H9 (cell line): Measurements from ENCODE around the gene TMPRSS7. TPM values are rescaled to one million over a fixed set of nuclear protein-coding genes. Genes with fewer than 3 reads are reported as not detected.

Source experiments
- DNase-seq: peaks from one replicate; pipeline ENCODE4 v3.0.0-alpha.2; 2017
- H2AFZ ChIP-seq: one replicate; pipeline ENCODE4 v1.6.1; 2013; ENCODE audit warnings: mild to moderate bottlenecking, low read length, control low read depth, moderate library complexity
- H2AK5ac ChIP-seq: 2 replicates; pipeline ENCODE4 v1.6.1; 2013; ENCODE audit warnings: low read length, control low read depth, mixed read lengths; ENCODE audit not compliant: insufficient read length
- H2BK120ac ChIP-seq: one replicate; pipeline ENCODE4 v1.6.1; 2013; ENCODE audit warnings: low read depth, mild to moderate bottlenecking, low read length, control low read depth, inconsistent platforms; ENCODE audit not compliant: poor library complexity, severe bottlenecking
- H2BK12ac ChIP-seq: 2 replicates; pipeline ENCODE4 v1.6.1; 2013; ENCODE audit warnings: low read length, control low read depth, mixed read lengths, low read depth; ENCODE audit not compliant: insufficient read length
- H2BK15ac ChIP-seq: 2 replicates; pipeline ENCODE4 v1.6.1; 2013; ENCODE audit warnings: low read depth, low read length, control low read depth
- H2BK20ac ChIP-seq: one replicate; pipeline ENCODE4 v1.6.1; 2013; ENCODE audit warnings: low read depth, mild to moderate bottlenecking, low read length, control low read depth, inconsistent platforms; ENCODE audit not compliant: poor library complexity, severe bottlenecking
- H2BK5ac ChIP-seq: 2 replicates; pipeline ENCODE4 v1.6.1; 2013; ENCODE audit warnings: low read length, control low read depth, mixed read lengths; ENCODE audit not compliant: insufficient read length
- H3K14ac ChIP-seq: 2 replicates; pipeline ENCODE4 v1.6.1; 2013; ENCODE audit warnings: low read length, control low read depth; ENCODE audit not compliant: insufficient read depth
- H3K18ac ChIP-seq: 2 replicates; pipeline ENCODE4 v1.6.1; 2013; ENCODE audit warnings: low read depth, mild to moderate bottlenecking, mixed read lengths, low read length, control low read depth; ENCODE audit not compliant: insufficient read length
- H3K23ac ChIP-seq: 2 replicates; pipeline ENCODE4 v1.6.1; 2013; ENCODE audit warnings: low read length, control low read depth, mixed read lengths, low read depth; ENCODE audit not compliant: insufficient read length
- H3K23me2 ChIP-seq: 2 replicates; pipeline ENCODE4 v1.6.1; 2013; ENCODE audit warnings: low read depth, mild to moderate bottlenecking, mixed read lengths, low read length, control low read depth; ENCODE audit not compliant: insufficient read length, poor library complexity, severe bottlenecking
- H3K27ac ChIP-seq: 2 replicates; pipeline ENCODE4 v1.5.1; 2013; ENCODE audit warnings: low read length, control low read depth, mixed read lengths, low read depth; ENCODE audit not compliant: insufficient read length
- H3K27me3 ChIP-seq: 2 replicates; pipeline ENCODE4 v1.6.1; 2013; ENCODE audit warnings: low read length, control low read depth, inconsistent platforms; ENCODE audit not compliant: insufficient read depth
- H3K4ac ChIP-seq: 2 replicates; pipeline ENCODE4 v1.6.1; 2013; ENCODE audit warnings: low read depth, mild to moderate bottlenecking, control low read depth, inconsistent platforms, low read length, moderate library complexity
- H3K4me1 ChIP-seq: 2 replicates; pipeline ENCODE4 v1.6.1; 2013; ENCODE audit warnings: low read length, control low read depth, inconsistent platforms; ENCODE audit not compliant: insufficient read depth
- H3K4me2 ChIP-seq: 2 replicates; pipeline ENCODE4 v1.6.1; 2013; ENCODE audit warnings: low read length, control low read depth, mixed read lengths; ENCODE audit not compliant: insufficient read length, insufficient read depth
- H3K56ac ChIP-seq: 2 replicates; pipeline ENCODE4 v1.6.1; 2013; ENCODE audit warnings: low read depth, mild to moderate bottlenecking, mixed read lengths, low read length, control low read depth; ENCODE audit not compliant: insufficient read length
- H3K79me1 ChIP-seq: 2 replicates; pipeline ENCODE4 v1.6.1; 2013; ENCODE audit warnings: low read depth, mild to moderate bottlenecking, moderate library complexity, low read length, control low read depth, inconsistent platforms; ENCODE audit not compliant: insufficient read depth, poor library complexity, severe bottlenecking
- H3K79me2 ChIP-seq: 2 replicates; pipeline ENCODE4 v1.6.1; 2013; ENCODE audit warnings: low read length, control low read depth, inconsistent platforms; ENCODE audit not compliant: insufficient read depth
- H3K9ac ChIP-seq: 2 replicates; pipeline ENCODE4 v1.6.1; 2013; ENCODE audit warnings: low read length, control low read depth, mixed read lengths; ENCODE audit not compliant: insufficient read length; ENCODE audit errors: extremely low read depth
- H3K9me3 ChIP-seq: one replicate; pipeline ENCODE4 v1.6.1; 2013; ENCODE audit warnings: low read depth, low read length, inconsistent platforms; ENCODE audit not compliant: control insufficient read depth
- H3T11ph ChIP-seq: one replicate; pipeline ENCODE4 v1.6.1; 2013; ENCODE audit warnings: mild to moderate bottlenecking, low read length, control low read depth, inconsistent platforms
- H4K20me1 ChIP-seq: one replicate; pipeline ENCODE4 v1.6.1; 2013; ENCODE audit not compliant: control insufficient read depth, insufficient read length, insufficient read depth
- H4K5ac ChIP-seq: 2 replicates; pipeline ENCODE4 v1.6.1; 2013; ENCODE audit warnings: low read depth, mild to moderate bottlenecking, mixed read lengths, low read length, control low read depth; ENCODE audit not compliant: insufficient read length
- H4K8ac ChIP-seq: replicated peaks from 2 replicates; pipeline ENCODE4 v1.6.1; 2013; ENCODE audit warnings: low read length, control low read depth, mixed read lengths, low read depth; ENCODE audit not compliant: insufficient read length
- H4K91ac ChIP-seq: 2 replicates; pipeline ENCODE4 v1.6.1; 2013; ENCODE audit warnings: low read depth, mild to moderate bottlenecking, moderate library complexity, mixed read lengths, low read length, control low read depth; ENCODE audit not compliant: insufficient read length
- H3K27ac Mint-ChIP-seq, 3 experiments: 2 replicates in 2 of 3; 3 replicates in 1 of 3; pipeline ENCODE4 v1.8.0; 2020 to 2021; ENCODE audit warnings: mixed read lengths in 3 of 3, mild to moderate bottlenecking in 1 of 3, moderate library complexity in 1 of 3
- H3K27me3 Mint-ChIP-seq: 2 replicates; pipeline ENCODE4 v1.8.0; 2021; ENCODE audit warnings: low read depth, mild to moderate bottlenecking, moderate library complexity, mixed read lengths
- H3K36me3 Mint-ChIP-seq, 3 experiments: 2 replicates in 2 of 3; 3 replicates in 1 of 3; pipeline ENCODE4 v1.8.0; 2020 to 2021; ENCODE audit warnings: low read depth in 3 of 3, mixed read lengths in 3 of 3; ENCODE audit not compliant: insufficient read depth in 1 of 3
- H3K4me1 Mint-ChIP-seq, 2 experiments: 2 replicates each; pipeline ENCODE4 v1.8.0; 2020; ENCODE audit warnings: mixed read lengths in 2 of 2
- H3K4me3 Mint-ChIP-seq, 2 experiments: 2 replicates in 1 of 2; 3 replicates in 1 of 2; pipeline ENCODE4 v1.8.0; 2020 to 2021; ENCODE audit warnings: mild to moderate bottlenecking in 2 of 2, mixed read lengths in 2 of 2, moderate library complexity in 1 of 2
- H3K9me3 Mint-ChIP-seq, 2 experiments: 2 replicates in 1 of 2; 3 replicates in 1 of 2; pipeline ENCODE4 v1.8.0; 2020; ENCODE audit warnings: mild to moderate bottlenecking in 2 of 2, mixed read lengths in 2 of 2, moderate library complexity in 1 of 2
- WGBS: extraction: QIAGEN DNeasy Blood & Tissue Kit; methylation state at CpG from one replicate; pipeline ENCODE4 v1.1.7; 2013; ENCODE audit warnings: missing lambda C conversion rate, low lambda C conversion rate, mixed read lengths; ENCODE audit not compliant: insufficient read length; ENCODE audit errors: extremely low coverage; 5-methylcytosine and 5-hydroxymethylcytosine counted together
- total RNA-seq: library from RNA; stranded (reverse); gene quantifications from 2 replicates; pipeline ENCODE4 v1.2.1, GENCODE V29; 2021
- TF ChIP-seq, protein P1 (sequence below): fragments of 200-600 bp; sonication (generic); conservative IDR thresholded peaks from 3 replicates; pipeline ENCODE4 v1.8.0; 2021; ENCODE audit warnings: antibody characterized with exemption, mild to moderate bottlenecking

The TMPRSS7 gene
- total RNA-seq, 1 experiment from 2014 or later = not detected

DNA sequence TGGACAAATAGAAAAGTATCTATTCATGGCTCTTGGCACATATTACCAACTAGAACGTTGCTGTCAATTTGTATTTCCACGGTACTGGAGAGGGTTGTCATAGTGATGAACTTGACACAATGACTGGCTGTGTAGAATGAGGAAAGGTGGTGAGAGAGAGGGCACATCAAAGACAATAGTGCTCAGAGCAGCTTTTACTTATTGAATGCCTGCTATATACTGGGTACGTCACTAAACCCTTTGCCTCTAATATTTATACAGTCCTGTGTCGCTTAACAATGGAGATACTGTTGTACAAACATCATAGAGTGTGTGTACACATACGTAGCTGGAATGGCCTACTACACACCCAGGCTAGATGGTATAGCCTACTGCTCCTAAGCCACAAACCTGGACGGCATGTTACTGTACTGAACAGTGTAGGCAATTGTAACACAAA lies 8.3 kb downstream of the TMPRSS7 start:
- Mint-ChIP-seq H3K9me3 (peaks cover 0 to 2% of the 10 kb centered on the region in 2 experiments; a peak in 2 of 5 replicates), H3K4me3 (no peak overlapping the region), H3K27me3 (no peaks in the 10 kb centered on the region), H3K36me3 (peaks cover 0 to 3% (median 0%) of the 10 kb centered on the region in 3 experiments; a peak in 1 of 7 replicates), H3K4me1 (peaks cover 12 to 15% of the 10 kb centered on the region in 2 experiments), H3K27ac (no peak overlapping the region)
- Histone ChIP-seq H2BK15ac (no peak overlapping the region), H3K18ac (no peak overlapping the region), H4K5ac (no peak overlapping the region), H3K9me3 (no peaks in the 10 kb centered on the region), H3K14ac (no peak overlapping the region), H2AFZ (no peak overlapping the region), H4K91ac (no peak overlapping the region), H3K79me1 (no peaks in the 10 kb centered on the region), H3K4me2 (no peak overlapping the region), H3K79me2 (no peaks in the 10 kb centered on the region), H3K27ac (no peak overlapping the region), H2BK5ac (no peak overlapping the region), H2AK5ac (no peak overlapping the region), H3K23me2 (no peaks in the 10 kb centered on the region), H3K4me1 (no peaks in the 10 kb centered on the region), H2BK12ac (no peak overlapping the region), H3T11ph (no peak overlapping the region), H4K20me1 (no peaks in the 10 kb centered on the region), H2BK120ac (no peak overlapping the region), H3K23ac (no peak overlapping the region), H3K56ac (no peak overlapping the region), H4K8ac (no peak overlapping the region), H2BK20ac (no peak overlapping the region), H3K4ac (no peak overlapping the region), H3K9ac (no peak overlapping the region), H3K27me3 (no peaks in the 10 kb centered on the region)
- DNase-seq = no peak
- no CpG with 5 or more reads among the region's 6 CpGs for WGBS
- TF ChIP-seq, protein P1, sequence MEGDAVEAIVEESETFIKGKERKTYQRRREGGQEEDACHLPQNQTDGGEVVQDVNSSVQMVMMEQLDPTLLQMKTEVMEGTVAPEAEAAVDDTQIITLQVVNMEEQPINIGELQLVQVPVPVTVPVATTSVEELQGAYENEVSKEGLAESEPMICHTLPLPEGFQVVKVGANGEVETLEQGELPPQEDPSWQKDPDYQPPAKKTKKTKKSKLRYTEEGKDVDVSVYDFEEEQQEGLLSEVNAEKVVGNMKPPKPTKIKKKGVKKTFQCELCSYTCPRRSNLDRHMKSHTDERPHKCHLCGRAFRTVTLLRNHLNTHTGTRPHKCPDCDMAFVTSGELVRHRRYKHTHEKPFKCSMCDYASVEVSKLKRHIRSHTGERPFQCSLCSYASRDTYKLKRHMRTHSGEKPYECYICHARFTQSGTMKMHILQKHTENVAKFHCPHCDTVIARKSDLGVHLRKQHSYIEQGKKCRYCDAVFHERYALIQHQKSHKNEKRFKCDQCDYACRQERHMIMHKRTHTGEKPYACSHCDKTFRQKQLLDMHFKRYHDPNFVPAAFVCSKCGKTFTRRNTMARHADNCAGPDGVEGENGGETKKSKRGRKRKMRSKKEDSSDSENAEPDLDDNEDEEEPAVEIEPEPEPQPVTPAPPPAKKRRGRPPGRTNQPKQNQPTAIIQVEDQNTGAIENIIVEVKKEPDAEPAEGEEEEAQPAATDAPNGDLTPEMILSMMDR = no peak
